ENCODE data around the gene FAM135A. TPM values are rescaled to one million over a fixed set of nuclear protein-coding genes. Genes with fewer than 3 reads are reported as not detected.

FAM135A gene
- 10 to 100 TPM; 13.7 to 57.9 (median 29.2) TPM for total RNA-seq

DNA sequence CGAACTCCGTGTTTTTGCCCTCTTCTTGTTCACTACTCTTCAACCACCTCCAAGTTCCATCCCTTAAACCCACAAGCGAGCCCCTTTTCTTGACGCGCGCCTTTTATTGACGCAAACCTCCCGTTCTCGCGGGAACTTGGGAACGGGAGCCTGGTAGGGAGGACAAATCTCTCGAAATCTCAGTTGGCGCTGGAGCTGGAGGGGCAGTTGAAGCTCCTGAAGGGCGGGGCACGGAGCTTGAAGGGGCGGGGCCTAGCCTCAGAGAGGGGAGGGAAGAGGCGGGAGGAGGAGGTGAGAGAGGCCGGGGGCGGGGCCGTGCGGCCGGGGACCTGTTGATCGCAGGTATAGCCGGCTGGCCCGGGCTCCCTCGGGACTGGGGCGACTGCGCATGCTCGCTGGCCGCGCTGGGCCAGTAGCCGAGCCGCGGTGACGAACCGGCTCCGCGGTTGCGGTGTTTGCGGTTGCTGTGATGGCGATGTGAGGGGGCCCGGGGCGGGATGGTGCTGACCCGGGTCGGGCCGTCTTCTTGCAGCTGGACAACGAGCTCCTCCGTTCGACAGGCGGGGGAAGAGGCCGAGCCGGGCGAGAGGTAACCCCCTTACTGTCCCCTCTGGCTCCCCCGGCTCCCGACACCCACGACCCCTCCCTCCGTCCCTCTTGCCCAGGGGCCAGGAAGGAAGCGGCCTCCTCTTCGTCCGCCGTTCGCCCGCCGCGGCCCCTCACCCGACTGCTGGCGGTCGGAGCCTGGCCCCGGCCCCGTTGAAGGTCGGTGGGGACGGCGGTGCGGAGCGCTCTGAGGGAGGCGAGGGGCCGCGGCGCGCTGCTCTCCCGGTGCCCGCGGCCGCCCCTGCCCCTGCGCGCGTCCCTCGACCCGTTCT, at the start of gene FAM135A:
Gene FAM135A (plus strand): TSS at position 395 of the 878 bp plus-strand sequence. CDS start 14,835 bp downstream, outside the sequence.
- peaks cover 5 to 25% (median 12%) of the 10 kb centered on the region in 4 donors for H3K4me1 ChIP-seq
- H3K36me3 ChIP-seq: peaks cover 0 to 7% (median 0%) of the 10 kb centered on the region in 4 donors

DNA sequence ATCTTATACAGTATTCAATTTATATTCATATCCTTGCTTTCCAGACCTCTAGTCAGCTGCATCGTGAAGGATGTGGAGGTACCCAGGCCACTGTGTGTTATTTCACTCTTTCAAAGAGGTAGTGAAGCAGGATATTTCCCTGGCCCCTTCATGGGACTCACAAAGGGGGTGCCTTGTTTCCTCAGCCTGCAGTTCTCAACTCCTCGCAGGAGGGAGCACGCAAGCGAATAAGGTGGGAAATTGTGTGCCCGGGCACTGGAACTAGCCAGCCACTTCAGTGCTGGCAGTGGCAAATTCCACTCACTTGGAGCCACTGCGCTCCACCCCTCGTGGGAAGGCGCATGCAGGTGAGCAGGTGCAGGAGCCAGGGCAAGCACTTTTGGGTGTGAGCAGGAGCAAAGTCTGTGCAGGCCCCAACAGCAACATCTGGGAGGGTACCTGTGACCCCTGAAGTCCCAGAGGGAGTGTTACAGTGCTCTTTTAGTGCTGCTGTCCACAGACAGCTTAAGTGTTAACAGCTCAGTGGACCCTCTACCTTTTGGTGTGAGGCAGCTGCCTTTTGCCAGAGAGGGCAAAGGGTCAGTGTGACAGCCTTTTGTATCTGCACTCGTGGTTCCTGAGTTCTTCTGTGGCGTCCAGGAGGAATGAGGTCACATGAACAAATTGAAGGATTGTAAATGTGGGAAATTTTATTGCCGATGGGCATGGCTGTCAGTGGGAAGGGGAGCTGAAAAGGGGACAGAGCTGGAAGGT, 49.4 kb upstream of the FAM135A start:
- H3K4me1 ChIP-seq: no peaks in the 10 kb centered on the region
- H3K4me3 ChIP-seq: no peak overlapping the region
- peak in 1 of 2 donors; percentile 34 for ATAC-seq (ENCODE audit: low FRiP score in 2 of 2)
- TF ChIP-seq POLR2AphosphoS5 (IDR thresholded peaks at IDR 0.05) (no peak), POLR2A (IDR thresholded peaks at IDR 0.05) (no peak), EP300 (IDR thresholded peaks at IDR 0.05) (no peak)
- TF ChIP-seq, protein P1, sequence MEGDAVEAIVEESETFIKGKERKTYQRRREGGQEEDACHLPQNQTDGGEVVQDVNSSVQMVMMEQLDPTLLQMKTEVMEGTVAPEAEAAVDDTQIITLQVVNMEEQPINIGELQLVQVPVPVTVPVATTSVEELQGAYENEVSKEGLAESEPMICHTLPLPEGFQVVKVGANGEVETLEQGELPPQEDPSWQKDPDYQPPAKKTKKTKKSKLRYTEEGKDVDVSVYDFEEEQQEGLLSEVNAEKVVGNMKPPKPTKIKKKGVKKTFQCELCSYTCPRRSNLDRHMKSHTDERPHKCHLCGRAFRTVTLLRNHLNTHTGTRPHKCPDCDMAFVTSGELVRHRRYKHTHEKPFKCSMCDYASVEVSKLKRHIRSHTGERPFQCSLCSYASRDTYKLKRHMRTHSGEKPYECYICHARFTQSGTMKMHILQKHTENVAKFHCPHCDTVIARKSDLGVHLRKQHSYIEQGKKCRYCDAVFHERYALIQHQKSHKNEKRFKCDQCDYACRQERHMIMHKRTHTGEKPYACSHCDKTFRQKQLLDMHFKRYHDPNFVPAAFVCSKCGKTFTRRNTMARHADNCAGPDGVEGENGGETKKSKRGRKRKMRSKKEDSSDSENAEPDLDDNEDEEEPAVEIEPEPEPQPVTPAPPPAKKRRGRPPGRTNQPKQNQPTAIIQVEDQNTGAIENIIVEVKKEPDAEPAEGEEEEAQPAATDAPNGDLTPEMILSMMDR (IDR thresholded peaks at IDR 0.05): no peak
- peak in 1 of 2 donors; percentile 11 for DNase-seq
- H3K36me3 ChIP-seq: no peaks in the 10 kb centered on the region
- WGBS, 2 donors: 82 to 89% methylated on average over 10 to 11 of the region's 11 CpGs
- no peak overlapping the region for H3K27ac ChIP-seq
- no peaks in the 10 kb centered on the region for H3K9me3 ChIP-seq
- H3K27me3 ChIP-seq: no peaks in the 10 kb centered on the region

More for the DNA sequence above, at the start of gene FAM135A:
- peak; percentile 40 to 83 for TF ChIP-seq POLR2AphosphoS5 (IDR thresholded peaks at IDR 0.05)
- TF ChIP-seq, protein P1 (IDR thresholded peaks at IDR 0.05): no peak
- TF ChIP-seq POLR2A (IDR thresholded peaks at IDR 0.05): peak in 3 of 4 donors; percentile 43 to 82 (median 63)
- Histone ChIP-seq H3K27me3 (no peaks in the 10 kb centered on the region), H3K4me3 (peak within 1 kb of the TSS; percentile 63 to 92 (median 86)), H3K9me3 (no peaks in the 10 kb centered on the region), H3K27ac (peak within 1 kb of the TSS; percentile 78 to 91 (median 84))
- ATAC-seq (ENCODE audit: low FRiP score in 2 of 2): peak; percentile 99 to 100
- peak; percentile 99 for DNase-seq
- 0 to 1% methylated on average over 38 to 61 of the region's 89 CpGs for WGBS, 2 donors

DNA sequence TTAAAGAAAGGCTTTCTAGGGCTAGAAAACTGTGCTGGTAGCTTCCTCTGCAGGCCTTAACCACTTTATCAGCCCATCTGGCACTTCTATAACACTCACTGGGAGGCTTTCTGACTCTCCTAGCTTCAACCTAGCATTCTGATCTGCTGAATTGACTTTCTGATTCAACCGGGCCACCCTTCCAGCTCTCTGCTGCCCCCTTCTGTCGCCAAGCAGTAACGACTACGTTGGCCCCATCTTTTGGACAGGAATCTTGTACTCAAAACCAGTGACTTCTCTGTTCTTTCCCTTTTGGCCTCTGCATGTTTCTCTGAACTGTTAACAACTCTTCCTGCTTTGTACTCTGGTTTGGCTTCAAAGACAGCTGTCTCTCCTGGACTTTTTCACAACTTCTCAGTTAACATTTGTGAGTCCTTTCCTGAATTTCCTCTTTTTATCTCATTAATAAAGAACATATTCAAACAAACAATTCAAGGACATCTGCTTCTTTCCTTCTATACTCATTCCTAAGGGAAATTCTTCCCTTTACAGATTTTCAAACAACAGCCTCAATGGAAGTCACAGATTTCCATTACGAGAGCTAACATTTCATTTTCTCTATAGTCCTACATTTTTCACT, 43.9 kb upstream of the FAM135A start:
- no peak overlapping the region for H3K27ac ChIP-seq
- no peaks in the 10 kb centered on the region for H3K36me3 ChIP-seq
- ATAC-seq (ENCODE audit: low FRiP score in 2 of 2): peak; percentile 85 to 89
- H3K4me1 ChIP-seq: peaks cover 0 to 3% (median 0%) of the 10 kb centered on the region in 4 donors
- no peaks in the 10 kb centered on the region for H3K9me3 ChIP-seq
- no peak for TF ChIP-seq EP300 (IDR thresholded peaks at IDR 0.05)
- TF ChIP-seq, protein P1 (IDR thresholded peaks at IDR 0.05): peak; percentile 61 to 75 (median 72)
- H3K4me3 ChIP-seq: no peak overlapping the region
- 17 to 19% methylated on average over 5 of the region's 5 CpGs for WGBS, 2 donors
- DNase-seq: peak in 1 of 2 donors; percentile 55
- no peaks in the 10 kb centered on the region for H3K27me3 ChIP-seq

DNA sequence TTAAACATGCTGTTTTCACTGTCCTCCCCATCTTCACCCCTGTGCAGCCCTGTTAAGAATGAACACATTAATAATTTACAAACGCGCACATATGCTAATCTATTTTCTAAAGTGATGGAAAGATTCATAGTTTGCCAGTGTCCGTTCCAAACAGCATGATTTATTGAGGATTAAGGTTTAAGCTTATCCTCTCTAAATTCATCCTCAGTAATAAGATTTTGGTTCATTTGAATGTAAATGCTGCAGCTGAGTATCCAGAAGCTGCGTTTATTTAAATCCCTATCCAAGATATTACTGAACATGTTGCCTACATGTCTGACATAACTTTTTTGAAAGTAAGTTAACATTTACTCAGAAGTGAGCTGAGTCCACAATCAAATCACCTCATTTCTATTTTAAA, 42.8 kb upstream of the FAM135A start:
- Histone ChIP-seq H3K9me3 (no peaks in the 10 kb centered on the region), H3K27me3 (no peaks in the 10 kb centered on the region), H3K27ac (no peak overlapping the region), H3K36me3 (no peaks in the 10 kb centered on the region), H3K4me1 (peaks cover 0 to 3% (median 0%) of the 10 kb centered on the region in 4 donors), H3K4me3 (no peak overlapping the region)
- WGBS, 2 donors: 71 to 79% methylated on average over 4 of the region's 4 CpGs
- no peak for TF ChIP-seq POLR2AphosphoS5 (IDR thresholded peaks at IDR 0.05)
- TF ChIP-seq EP300 (IDR thresholded peaks at IDR 0.05): no peak
- TF ChIP-seq, protein P1 (IDR thresholded peaks at IDR 0.05): no peak
- TF ChIP-seq POLR2A (IDR thresholded peaks at IDR 0.05): no peak
- DNase-seq: no peak
- ATAC-seq (ENCODE audit: low FRiP score in 2 of 2): no peak

Measured in upper lobe of left lung (tissue), 6 donors.